AG04450 (cell line): ENCODE data around the gene SH2D3C. TPM values are rescaled to one million over a fixed set of nuclear protein-coding genes. Genes with fewer than 3 reads are reported as not detected.

ENCODE experiments used
- CTCF ChIA-PET: fragments of 300-600, 350-600 bp; formaldehyde crosslinking; extraction: SDS; loops from one replicate; lab custom pipeline; 2022; ENCODE audit warnings: antibody characterized with exemption, inconsistent platforms; lab: Charles Lee
- POLR2A ChIA-PET: fragments of 350-600 bp; formaldehyde crosslinking; extraction: SDS; loops from one replicate; lab custom pipeline; 2021; ENCODE audit warnings: antibody characterized with exemption, inconsistent platforms; lab: Yijun Ruan, JAX
- DNase-seq: peaks from one replicate; pipeline ENCODE4 v3.0.0-alpha.2; 2011; ENCODE audit warnings: low read depth, low spot score
- H3K27ac ChIP-seq: one replicate; pipeline ENCODE4 v1.5.1; 2012; ENCODE audit warnings: low read depth, low read length, control low read depth
- H3K27me3 ChIP-seq: one replicate; pipeline ENCODE4 v1.6.0; 2012; ENCODE audit warnings: low read length; ENCODE audit not compliant: control insufficient read depth, insufficient read depth
- H3K4me3 ChIP-seq: 2 replicates; pipeline ENCODE4 v1.5.1; 2011; ENCODE audit warnings: mild to moderate bottlenecking, low read depth, low read length, control low read depth
- H3K9me3 ChIP-seq: 2 replicates; pipeline ENCODE4 v1.5.1; 2012; ENCODE audit warnings: low read length; ENCODE audit not compliant: control insufficient read depth, insufficient read depth
- polyA plus RNA-seq: library from polyadenylated mRNA; depleted of rRNA; stranded (reverse); fragments of >200 nt; gene quantifications from 2 replicates; pipeline ENCODE4 v1.2.3, GENCODE V29; 2011; rRNA removed
- TF ChIP-seq, protein P1 (sequence below): IDR thresholded peaks from 2 replicates; pipeline ENCODE4 v1.5.1; 2011; ENCODE audit warnings: low read depth, low read length, control low read depth, inconsistent platforms

SH2D3C gene
- polyA plus RNA-seq, 1 experiment, result not detected

DNA sequence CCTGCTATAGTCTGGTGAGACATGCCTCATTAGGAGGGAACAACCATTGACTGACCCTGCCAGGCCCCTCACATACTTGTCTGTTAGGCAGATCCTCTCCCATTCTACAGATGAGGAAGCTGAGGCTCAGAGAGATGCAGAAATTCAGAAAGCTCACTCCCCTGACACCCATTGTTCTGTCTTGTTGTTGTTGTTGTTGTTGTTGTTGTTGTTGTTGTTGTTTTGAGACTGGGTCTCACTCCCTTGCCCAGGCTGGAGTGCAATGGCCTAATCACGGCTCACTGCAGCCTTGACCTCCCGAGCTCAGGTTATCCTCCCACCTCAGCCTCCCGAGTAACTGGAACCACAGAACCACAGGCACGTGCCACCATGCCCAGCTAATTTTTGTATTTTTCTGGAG lies 84.8 kb downstream of the SH2D3C start:
- H3K9me3 ChIP-seq, result no peaks in the 10 kb centered on the region

GRCh38 chr9:127693143-127693542 lies 85.3 kb downstream of the SH2D3C start:
- Histone ChIP-seq H3K27ac (no peak overlapping the region), H3K4me3 (no peak overlapping the region), H3K27me3 (no peaks in the 10 kb centered on the region), H3K9me3 (no peaks in the 10 kb centered on the region)
- CTCF ChIA-PET, result interaction anchor here (1.5 kb wide), 1 partner anchor 42 kb away, joined by 4 read pairs; the partner anchor contains the start of gene TOR2A
- DNase-seq, result no peak
- POLR2A ChIA-PET, result no interaction called here
- TF ChIP-seq, protein P1, sequence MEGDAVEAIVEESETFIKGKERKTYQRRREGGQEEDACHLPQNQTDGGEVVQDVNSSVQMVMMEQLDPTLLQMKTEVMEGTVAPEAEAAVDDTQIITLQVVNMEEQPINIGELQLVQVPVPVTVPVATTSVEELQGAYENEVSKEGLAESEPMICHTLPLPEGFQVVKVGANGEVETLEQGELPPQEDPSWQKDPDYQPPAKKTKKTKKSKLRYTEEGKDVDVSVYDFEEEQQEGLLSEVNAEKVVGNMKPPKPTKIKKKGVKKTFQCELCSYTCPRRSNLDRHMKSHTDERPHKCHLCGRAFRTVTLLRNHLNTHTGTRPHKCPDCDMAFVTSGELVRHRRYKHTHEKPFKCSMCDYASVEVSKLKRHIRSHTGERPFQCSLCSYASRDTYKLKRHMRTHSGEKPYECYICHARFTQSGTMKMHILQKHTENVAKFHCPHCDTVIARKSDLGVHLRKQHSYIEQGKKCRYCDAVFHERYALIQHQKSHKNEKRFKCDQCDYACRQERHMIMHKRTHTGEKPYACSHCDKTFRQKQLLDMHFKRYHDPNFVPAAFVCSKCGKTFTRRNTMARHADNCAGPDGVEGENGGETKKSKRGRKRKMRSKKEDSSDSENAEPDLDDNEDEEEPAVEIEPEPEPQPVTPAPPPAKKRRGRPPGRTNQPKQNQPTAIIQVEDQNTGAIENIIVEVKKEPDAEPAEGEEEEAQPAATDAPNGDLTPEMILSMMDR, result no peak

More for the DNA sequence above, 84.8 kb downstream of the SH2D3C start:
- Histone ChIP-seq H3K27me3 (no peaks in the 10 kb centered on the region), H3K27ac (no peak overlapping the region), H3K4me3 (no peak overlapping the region)
- DNase-seq, result no peak
- TF ChIP-seq, protein P1, result no peak
- POLR2A ChIA-PET, result no interaction called here
- CTCF ChIA-PET, result interaction anchor here (1.5 kb wide), 1 partner anchor 41 kb away, joined by 4 read pairs; the partner anchor contains the start of gene TOR2A

- ChIA-PET POLR2A (no interaction called here), CTCF (interaction anchor here (0.6 to 1.5 kb wide), 2 partner anchors 43 to 492 kb away, joined by 3 to 4 read pairs; partner anchors contain the start of gene TOR2A)
- no peaks in the 10 kb centered on the region for H3K27me3 ChIP-seq
- H3K27ac ChIP-seq, result no peak overlapping the region
- H3K4me3 ChIP-seq, result no peak overlapping the region
- DNase-seq, result no peak
- H3K9me3 ChIP-seq, result no peaks in the 10 kb centered on the region
- TF ChIP-seq, protein P1, result no peak
Measured at GRCh38 chr9:127692071-127692470, 86.4 kb downstream of the SH2D3C start.

DNA sequence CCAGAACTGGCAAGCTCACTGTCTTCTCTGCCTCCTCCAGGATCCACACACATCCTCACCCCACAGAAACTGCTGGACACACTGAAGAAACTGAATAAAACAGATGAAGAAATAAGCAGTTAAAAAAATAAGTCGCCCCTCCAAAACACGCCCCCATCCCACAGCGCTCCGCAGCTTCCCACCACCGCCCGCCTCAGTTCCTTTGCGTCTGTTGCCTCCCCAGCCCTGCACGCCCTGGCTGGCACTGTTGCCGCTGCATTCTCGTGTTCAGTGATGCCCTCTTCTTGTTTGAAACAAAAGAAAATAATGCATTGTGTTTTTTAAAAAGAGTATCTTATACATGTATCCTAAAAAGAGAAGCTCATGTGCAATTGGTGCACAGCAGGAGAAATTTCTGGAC lies 87.7 kb downstream of the SH2D3C start:
- POLR2A ChIA-PET, result no interaction called here
- TF ChIP-seq, protein P1, result no peak
- Histone ChIP-seq H3K27me3 (no peaks in the 10 kb centered on the region), H3K27ac (no peak overlapping the region), H3K4me3 (no peak overlapping the region), H3K9me3 (no peaks in the 10 kb centered on the region)
- CTCF ChIA-PET, result interaction anchor here (0.5 kb wide), 1 partner anchor 1337 kb away, joined by 5 read pairs; the partner anchor contains the start of gene SH3GLB2
- DNase-seq, result no peak

GRCh38 chr9:127689329-127690000 lies 89.0 kb downstream of the SH2D3C start:
- Histone ChIP-seq H3K4me3 (no peak overlapping the region), H3K27me3 (no peaks in the 10 kb centered on the region), H3K27ac (no peak overlapping the region), H3K9me3 (no peaks in the 10 kb centered on the region)
- ChIA-PET POLR2A (no interaction called here), CTCF (no interaction called here)
- TF ChIP-seq, protein P1, result no peak
- no peak for DNase-seq

Other genes with a start within 250 kb of the SH2D3C start
- gene STXBP1, start 166.4 kb downstream of the SH2D3C start, polyA plus RNA-seq, result 19.8 and 25.0 TPM in 2 replicates
- gene CFAP157, start 71.7 kb downstream of the SH2D3C start, polyA plus RNA-seq, result 0.14 TPM in 1 of 2 replicates, not detected in the other
- gene PTRH1, start 63.0 kb downstream of the SH2D3C start, polyA plus RNA-seq, result 5.2 and 6.1 TPM in 2 replicates
- gene TTC16, start 62.6 kb downstream of the SH2D3C start, polyA plus RNA-seq, result not detected in 2 replicates
- 4.9 and 5.8 TPM in 2 replicates for gene TOR2A, start 43.4 kb downstream of the SH2D3C start, polyA plus RNA-seq
- 38.2 and 45.9 TPM in 2 replicates for gene CDK9, start 7.4 kb upstream of the SH2D3C start, polyA plus RNA-seq
- 24.8 and 34.6 TPM in 2 replicates for gene FPGS, start 24.2 kb upstream of the SH2D3C start, polyA plus RNA-seq
- gene ENG, start 76.0 kb upstream of the SH2D3C start, polyA plus RNA-seq, result 17.2 and 34.2 TPM in 2 replicates
- gene AK1, start 99.0 kb upstream of the SH2D3C start, polyA plus RNA-seq, result 75.9 and 93.9 TPM in 2 replicates
- gene ST6GALNAC6, start 120.9 kb upstream of the SH2D3C start, polyA plus RNA-seq, result 40.6 and 58.2 TPM in 2 replicates
- gene ST6GALNAC4, start 138.4 kb upstream of the SH2D3C start, polyA plus RNA-seq, result 15.0 and 24.3 TPM in 2 replicates
- 1.2 TPM in 2 replicates for gene PIP5KL1, start 152.1 kb upstream of the SH2D3C start, polyA plus RNA-seq
- gene DPM2, start 159.2 kb upstream of the SH2D3C start, polyA plus RNA-seq, result 25.3 and 30.9 TPM in 2 replicates
- 8.3 and 8.6 TPM in 2 replicates for gene EEIG1, start 202.3 kb upstream of the SH2D3C start, polyA plus RNA-seq